Right atrium auricular region (tissue), 2 donors: ENCODE measurements around the gene RREB1. TPM values are rescaled to one million over a fixed set of nuclear protein-coding genes. Genes with fewer than 3 reads are reported as not detected.

Source experiments
- DNase-seq: peaks from one replicate; pipeline ENCODE4 v3.0.0-alpha.2; 2019; ENCODE audit warnings: low spot score
- H3K27ac ChIP-seq, 2 donors: fragments of 200-600 bp; sonication (generic); 1 replicate in 1 of 2; 2 replicates in 1 of 2; pipeline ENCODE4 v1.5.1; 2016 to 2019
- H3K27me3 ChIP-seq, 2 donors: fragments of 200-600 bp; sonication (generic); one replicate each; pipeline versions ENCODE4 v1.5.1 to v1.6.0; 2017 to 2019
- H3K36me3 ChIP-seq: fragments of 200-600 bp; sonication (generic); one replicate; pipeline ENCODE4 v1.5.1; 2016
- H3K4me1 ChIP-seq, 2 donors: fragments of 200-600 bp; sonication (generic); one replicate each; pipeline versions ENCODE4 v1.5.1 to v1.6.0; 2017 to 2019
- H3K4me3 ChIP-seq, 2 donors: fragments of 200-600 bp; sonication (generic); 1 replicate in 1 of 2; 2 replicates in 1 of 2; pipeline ENCODE4 v1.5.1; 2017 to 2019; ENCODE audit warnings: mild to moderate bottlenecking in 1 of 2, moderate library complexity in 1 of 2
- H3K9me3 ChIP-seq, 2 donors: fragments of 200-600 bp; sonication (generic); one replicate each; pipeline ENCODE4 v1.5.1; 2019
- total RNA-seq, 2 donors: library from RNA; depleted of rRNA; stranded (reverse); fragments of >200 nt; gene quantifications; one replicate each; pipeline ENCODE4 v1.1.0, GENCODE V29; 2016
- TF ChIP-seq, protein P1 (sequence below), 2 donors: fragments of 200-600 bp; sonication (generic); IDR thresholded peaks; one replicate each; pipeline ENCODE4 v1.5.1; 2019; ENCODE audit warnings: antibody characterized with exemption in 2 of 2

Gene RREB1
- total RNA-seq, 2 donors from 2014 or later, result 25.5 to 30.3 TPM

DNA sequence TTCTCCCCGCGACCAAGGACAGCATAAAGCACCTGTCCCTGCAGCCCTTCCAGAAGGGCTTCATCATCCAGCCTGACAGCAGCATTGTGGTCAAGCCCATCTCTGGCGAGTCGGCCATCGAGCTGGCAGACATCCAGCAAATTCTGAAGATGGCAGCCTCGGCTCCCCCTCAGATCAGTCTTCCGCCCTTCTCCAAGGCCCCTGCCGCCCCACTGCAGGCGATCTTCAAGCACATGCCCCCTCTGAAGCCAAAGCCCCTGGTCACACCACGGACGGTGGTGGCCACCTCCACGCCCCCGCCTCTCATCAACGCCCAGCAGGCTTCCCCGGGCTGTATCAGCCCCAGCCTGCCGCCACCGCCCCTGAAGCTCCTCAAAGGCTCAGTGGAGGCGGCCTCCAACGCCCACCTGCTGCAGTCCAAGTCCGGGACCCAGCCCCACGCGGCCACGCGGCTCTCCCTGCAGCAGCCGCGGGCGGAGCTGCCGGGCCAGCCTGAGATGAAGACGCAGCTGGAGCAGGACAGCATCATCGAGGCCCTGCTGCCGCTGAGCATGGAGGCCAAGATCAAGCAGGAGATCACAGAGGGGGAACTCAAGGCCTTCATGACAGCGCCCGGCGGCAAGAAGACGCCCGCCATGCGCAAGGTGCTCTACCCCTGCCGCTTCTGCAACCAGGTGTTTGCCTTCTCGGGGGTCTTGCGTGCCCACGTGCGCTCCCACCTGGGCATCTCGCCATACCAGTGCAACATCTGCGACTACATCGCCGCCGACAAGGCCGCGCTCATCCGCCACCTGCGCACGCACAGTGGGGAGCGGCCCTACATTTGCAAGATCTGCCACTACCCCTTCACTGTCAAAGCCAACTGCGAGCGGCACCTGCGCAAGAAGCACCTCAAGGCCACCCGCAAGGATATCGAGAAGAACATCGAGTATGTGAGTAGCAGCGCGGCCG lies 121.9 kb downstream of the RREB1 start:
- no peak overlapping the region for H3K4me3 ChIP-seq
- H3K4me1 ChIP-seq, result peaks cover 0 to 9% of the 10 kb centered on the region in 2 donors
- DNase-seq, result no peak
- H3K36me3 ChIP-seq, result peaks cover 69% of the 10 kb centered on the region
- H3K27ac ChIP-seq, result no peak overlapping the region
- TF ChIP-seq, protein P1, sequence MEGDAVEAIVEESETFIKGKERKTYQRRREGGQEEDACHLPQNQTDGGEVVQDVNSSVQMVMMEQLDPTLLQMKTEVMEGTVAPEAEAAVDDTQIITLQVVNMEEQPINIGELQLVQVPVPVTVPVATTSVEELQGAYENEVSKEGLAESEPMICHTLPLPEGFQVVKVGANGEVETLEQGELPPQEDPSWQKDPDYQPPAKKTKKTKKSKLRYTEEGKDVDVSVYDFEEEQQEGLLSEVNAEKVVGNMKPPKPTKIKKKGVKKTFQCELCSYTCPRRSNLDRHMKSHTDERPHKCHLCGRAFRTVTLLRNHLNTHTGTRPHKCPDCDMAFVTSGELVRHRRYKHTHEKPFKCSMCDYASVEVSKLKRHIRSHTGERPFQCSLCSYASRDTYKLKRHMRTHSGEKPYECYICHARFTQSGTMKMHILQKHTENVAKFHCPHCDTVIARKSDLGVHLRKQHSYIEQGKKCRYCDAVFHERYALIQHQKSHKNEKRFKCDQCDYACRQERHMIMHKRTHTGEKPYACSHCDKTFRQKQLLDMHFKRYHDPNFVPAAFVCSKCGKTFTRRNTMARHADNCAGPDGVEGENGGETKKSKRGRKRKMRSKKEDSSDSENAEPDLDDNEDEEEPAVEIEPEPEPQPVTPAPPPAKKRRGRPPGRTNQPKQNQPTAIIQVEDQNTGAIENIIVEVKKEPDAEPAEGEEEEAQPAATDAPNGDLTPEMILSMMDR (IDR thresholded peaks at IDR 0.05), result no peak
- H3K9me3 ChIP-seq, result no peaks in the 10 kb centered on the region
- no peaks in the 10 kb centered on the region for H3K27me3 ChIP-seq

DNA sequence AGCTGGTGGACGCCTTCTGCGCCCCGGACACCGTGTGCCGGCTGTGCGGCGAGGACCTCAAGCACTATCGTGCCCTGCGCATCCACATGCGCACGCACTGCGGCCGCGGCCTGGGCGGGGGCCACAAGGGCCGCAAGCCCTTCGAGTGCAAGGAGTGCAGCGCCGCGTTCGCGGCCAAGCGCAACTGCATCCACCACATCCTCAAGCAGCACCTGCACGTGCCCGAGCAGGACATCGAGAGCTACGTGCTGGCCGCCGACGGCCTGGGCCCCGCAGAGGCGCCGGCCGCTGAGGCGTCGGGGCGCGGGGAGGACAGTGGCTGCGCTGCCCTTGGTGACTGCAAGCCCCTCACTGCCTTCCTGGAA lies 122.5 kb downstream of the RREB1 start:
- TF ChIP-seq, protein P1 (IDR thresholded peaks at IDR 0.05), result no peak
- peaks cover 75% of the 10 kb centered on the region for H3K36me3 ChIP-seq

DNA sequence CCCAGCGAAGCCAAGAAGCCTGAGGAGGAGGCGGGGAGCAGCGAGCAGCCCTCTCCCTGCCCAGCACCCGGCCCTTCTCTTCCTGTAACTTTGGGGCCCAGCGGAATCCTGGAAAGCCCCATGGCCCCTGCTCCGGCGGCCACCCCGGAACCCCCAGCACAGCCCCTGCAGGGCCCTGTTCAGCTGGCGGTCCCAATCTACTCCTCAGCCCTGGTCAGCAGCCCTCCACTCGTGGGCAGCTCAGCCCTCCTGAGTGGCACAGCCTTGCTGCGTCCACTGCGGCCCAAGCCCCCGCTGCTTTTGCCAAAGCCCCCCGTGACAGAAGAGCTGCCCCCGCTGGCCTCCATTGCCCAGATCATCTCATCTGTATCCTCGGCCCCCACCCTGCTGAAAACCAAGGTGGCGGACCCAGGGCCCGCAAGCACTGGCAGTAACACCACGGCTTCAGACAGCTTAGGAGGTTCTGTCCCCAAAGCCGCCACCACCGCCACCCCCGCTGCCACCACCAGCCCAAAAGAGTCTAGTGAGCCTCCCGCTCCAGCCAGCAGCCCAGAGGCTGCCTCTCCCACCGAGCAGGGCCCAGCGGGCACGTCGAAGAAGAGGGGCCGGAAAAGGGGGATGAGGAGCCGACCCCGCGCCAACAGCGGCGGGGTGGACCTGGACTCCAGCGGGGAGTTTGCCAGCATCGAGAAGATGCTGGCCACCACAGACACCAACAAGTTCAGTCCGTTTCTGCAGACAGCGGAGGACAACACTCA lies 123.4 kb downstream of the RREB1 start:
- no peak overlapping the region for H3K27ac ChIP-seq
- TF ChIP-seq, protein P1 (IDR thresholded peaks at IDR 0.05), result no peak
- H3K9me3 ChIP-seq, result no peaks in the 10 kb centered on the region
- H3K4me1 ChIP-seq, result peaks cover 0 to 7% of the 10 kb centered on the region in 2 donors
- no peaks in the 10 kb centered on the region for H3K27me3 ChIP-seq
- H3K4me3 ChIP-seq, result no peak overlapping the region
- DNase-seq, result no peak
- peaks cover 75% of the 10 kb centered on the region for H3K36me3 ChIP-seq

More for the DNA sequence above, 122.5 kb downstream of the RREB1 start:
- Histone ChIP-seq H3K9me3 (no peaks in the 10 kb centered on the region), H3K4me1 (peaks cover 0 to 2% of the 10 kb centered on the region in 2 donors), H3K4me3 (no peak overlapping the region), H3K27me3 (no peaks in the 10 kb centered on the region), H3K27ac (no peak overlapping the region)
- no peak for DNase-seq

DNA sequence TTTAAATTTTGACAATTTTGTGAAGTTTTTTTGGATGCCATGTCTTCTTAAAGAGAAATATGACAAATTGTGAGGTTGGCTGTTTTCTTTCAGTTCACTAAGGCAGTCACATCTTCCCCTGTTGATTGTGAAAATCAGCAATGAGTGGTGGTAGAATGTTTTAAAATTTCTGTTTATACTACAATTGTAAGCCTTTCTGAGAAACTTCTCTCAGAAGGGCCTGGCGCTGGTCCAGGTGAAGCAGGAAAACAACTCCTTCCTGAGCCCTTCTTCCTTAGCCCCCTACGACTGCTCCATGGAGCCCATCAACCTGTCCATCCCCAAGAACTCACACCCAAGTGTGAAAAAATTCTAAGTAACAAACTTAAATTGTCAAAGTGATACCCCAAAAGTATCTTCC lies 124.6 kb downstream of the RREB1 start:
- Histone ChIP-seq H3K27ac (no peak overlapping the region), H3K36me3 (peaks cover 64% of the 10 kb centered on the region), H3K9me3 (no peaks in the 10 kb centered on the region), H3K4me1 (peaks cover 0 to 11% of the 10 kb centered on the region in 2 donors), H3K27me3 (no peaks in the 10 kb centered on the region), H3K4me3 (no peak overlapping the region)
- TF ChIP-seq, protein P1 (IDR thresholded peaks at IDR 0.05), result no peak
- DNase-seq, result no peak

DNA sequence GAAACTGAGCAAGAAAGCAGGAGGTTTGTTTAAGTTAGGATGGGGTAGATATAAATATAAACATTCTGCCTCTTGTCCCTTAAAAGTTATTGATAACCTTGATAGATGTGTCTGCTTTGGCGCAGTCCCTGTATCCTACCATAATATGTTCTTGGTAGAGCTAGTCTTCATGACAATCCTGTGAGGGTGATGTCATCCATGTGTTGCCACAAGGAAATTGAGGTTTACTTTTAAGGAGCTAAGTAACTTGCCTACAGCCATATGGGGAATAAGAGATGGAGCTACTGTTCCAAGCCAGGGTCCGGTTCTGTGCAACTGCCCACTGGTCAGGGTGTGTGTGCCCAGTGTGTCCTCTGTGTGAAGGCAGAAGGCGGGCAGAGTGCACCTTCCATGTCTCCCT lies 126.8 kb downstream of the RREB1 start:
- H3K4me1 ChIP-seq, result peaks cover 0 to 19% of the 10 kb centered on the region in 2 donors
- DNase-seq, result no peak
- no peak overlapping the region for H3K27ac ChIP-seq
- H3K4me3 ChIP-seq, result no peak overlapping the region
- H3K9me3 ChIP-seq, result no peaks in the 10 kb centered on the region
- TF ChIP-seq, protein P1 (IDR thresholded peaks at IDR 0.05), result no peak
- H3K27me3 ChIP-seq, result no peaks in the 10 kb centered on the region
- H3K36me3 ChIP-seq, result peaks cover 44% of the 10 kb centered on the region
